KBM-7 (cell line): ENCODE results near the gene KDM1B.
"Not testable (repeated sequence)": the region's sequence is repeated elsewhere in the genome, so short reads cannot be mapped to it uniquely, and the experiment has no call there.

Source experiments
- DNase-seq: peaks from one replicate; pipeline ENCODE4 v3.0.0-alpha.2; 2015
- in situ Hi-C: fragments of 300-500 bp; cut with MboI; formaldehyde crosslinking; loops from 2 replicates; pipeline ENCODE4 v1.14.3; 2020; ENCODE audit warnings: low sequenced_read_pairs, low pct_unique_long_range_greater_than_20kb, mixed read lengths

The KDM1B gene

DNA sequence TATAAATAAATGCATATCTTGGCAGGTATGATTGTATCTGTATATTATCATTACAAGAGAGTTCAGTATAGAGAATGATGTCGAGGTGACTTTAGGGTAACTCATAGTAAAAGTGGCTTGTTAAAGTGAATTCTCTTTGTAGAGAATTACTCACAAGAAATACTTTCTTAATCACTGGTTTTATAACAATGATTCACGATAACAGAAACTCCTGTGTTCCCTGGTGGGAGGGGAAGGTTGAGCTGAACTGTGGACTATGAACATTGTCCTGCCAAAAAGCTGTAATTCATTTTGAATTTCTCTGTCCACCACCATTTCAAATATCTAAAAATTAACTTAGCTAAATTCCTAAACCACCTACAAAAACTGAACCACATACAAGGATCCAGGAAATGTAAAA lies 8.1 kb upstream of the KDM1B start:
- in situ Hi-C loops: no loop called here
- DNase-seq: no peak

DNA sequence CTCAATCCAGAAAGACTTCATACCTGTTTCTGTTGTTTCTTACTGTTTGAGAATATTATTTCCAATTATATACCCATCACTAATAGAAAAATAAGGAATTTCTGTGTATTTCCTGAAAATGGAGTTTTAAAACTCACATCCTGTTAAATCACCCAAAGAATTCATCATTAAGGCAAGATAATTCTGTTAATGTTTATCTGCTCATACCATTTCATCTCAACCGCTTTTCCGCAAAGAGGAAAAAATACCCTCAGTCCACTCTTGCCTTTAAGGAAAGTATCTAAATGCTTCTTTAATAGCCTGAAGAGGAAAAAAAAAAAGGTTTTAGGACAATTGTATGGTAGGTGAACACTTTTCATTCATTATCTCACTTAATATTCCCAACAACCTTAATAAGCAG lies 7.6 kb upstream of the KDM1B start:
- in situ Hi-C loops: no loop called here
- DNase-seq: no peak

DNA sequence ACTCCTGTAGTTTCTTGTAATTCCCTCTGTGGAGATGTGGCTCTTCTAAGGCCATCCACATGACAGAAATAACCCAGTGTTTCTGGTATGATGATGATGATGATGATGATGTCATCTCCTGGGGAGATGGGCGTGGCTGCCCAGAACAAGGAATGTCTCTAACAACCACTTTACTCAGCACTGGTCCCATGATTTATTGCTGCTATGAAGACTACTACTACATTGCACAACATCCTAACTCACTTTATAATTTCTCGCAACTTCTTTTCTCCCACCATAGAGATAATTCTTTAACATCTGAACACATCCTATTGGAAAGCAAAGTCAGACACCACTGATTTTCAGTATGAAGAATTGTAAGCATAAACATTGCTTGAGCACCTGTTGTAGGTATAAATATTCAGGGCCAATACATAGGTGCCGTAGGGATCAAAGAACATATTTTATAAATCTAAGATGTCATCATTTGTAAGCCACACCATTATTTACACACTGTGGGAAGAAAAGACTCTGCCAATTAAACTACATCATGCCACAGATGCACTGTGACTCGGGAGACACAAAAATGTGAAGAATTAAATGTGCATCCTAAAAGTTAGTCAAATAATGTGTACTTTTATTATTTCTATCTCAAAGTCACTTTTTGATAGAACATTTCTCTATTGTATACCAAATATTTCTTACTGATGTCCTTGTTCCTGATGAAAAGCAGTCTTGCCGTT lies 6.8 kb upstream of the KDM1B start:
- no peak for DNase-seq
- in situ Hi-C loops: no loop called here

DNA sequence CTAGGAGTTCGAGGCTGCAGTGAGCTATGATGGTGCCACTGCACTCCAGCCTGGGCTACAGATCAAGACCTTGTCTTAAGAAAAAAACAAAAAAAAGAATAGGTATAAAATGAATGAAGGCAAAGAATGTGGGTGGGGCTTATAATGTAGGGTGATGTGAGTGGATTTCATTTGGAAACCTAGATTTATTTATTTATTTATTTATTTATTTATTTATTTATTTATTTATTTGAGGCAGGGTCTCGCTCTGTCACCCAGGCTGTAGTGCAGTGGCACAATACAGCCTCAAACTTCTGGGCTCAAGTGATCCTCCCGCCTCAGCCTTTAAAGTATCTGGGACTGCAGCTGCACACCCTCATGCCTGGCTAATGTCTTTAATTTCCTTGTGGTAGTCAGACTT lies 3.8 kb upstream of the KDM1B start:
- in situ Hi-C loops, DNase-seq: not testable (repeated sequence)

DNA sequence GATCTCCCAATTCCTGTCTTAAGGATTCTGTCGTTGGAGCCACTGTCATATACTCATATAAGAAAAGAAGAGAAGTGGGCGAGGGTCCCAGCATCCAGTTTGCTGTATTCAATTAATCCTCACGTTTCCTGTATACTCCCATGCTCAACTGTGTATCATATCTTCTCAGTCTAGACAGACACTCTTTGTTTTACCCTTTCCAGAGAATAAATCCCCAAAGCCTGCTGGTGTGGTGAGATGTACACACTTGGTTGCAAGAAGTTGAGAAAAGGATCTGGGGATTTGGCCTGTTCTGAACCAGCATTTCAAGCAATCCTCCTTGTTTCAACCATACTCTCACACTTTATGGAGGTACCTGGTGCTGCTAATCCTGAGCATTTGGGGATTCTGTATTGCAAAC lies 3.4 kb upstream of the KDM1B start:
- in situ Hi-C loops: no loop called here
- DNase-seq: no peak

DNA sequence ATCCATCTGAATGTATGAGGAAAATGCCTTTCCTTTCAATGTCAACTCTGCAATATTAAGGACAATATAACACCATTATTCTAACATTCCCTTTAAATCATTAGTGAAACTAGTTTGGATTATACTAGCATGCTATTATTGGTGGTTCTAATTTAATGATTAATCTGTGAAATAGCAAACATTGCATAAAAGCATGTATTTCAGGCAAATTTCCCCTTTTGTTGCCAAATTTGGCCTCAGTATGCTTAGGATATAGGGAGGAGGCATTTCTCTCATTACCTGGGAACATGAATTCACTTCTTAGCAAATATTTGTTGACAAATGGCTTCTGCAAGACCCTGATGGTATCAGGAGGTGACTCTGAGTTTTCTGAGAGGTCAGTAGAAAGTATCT lies 1.9 kb upstream of the KDM1B start:
- DNase-seq: no peak
- in situ Hi-C loops: no loop called here

DNA sequence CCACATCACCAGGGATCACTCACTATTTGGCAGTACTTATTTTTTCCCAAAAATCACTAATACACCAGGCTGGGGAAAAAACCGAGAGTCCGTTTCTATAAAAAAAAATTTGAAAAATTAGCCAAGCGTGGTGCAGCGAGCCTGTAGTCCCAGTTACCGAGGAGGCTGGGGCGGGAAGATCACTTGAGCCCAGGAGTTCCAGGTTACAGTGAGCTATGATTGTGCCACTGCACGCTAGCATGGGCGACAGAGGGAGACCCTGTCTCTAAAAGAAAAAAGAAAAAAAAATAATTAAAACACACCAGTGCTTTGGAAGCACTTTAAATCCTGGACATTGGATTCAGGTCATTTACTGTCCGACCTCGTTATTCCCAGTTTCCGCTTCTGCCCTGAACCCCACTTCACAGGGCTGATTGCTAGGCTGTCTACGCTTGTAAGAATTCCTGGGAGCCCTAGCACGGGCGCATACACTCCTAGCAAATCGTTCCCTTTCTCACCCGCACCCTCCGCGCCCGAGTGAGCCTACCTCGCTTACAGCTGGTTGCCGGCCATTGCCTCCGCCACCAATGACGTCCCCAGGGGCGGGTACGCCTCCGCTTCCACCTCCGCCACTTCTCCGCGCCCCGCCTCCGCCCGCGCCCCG lies 594 bp upstream of the KDM1B start, which contains the start of gene TPMT:
Gene TPMT (minus strand): TSS at position 571 of the 643 bp plus-strand sequence. CDS start 5,950 bp downstream, outside the sequence.
- no peak for DNase-seq

DNA sequence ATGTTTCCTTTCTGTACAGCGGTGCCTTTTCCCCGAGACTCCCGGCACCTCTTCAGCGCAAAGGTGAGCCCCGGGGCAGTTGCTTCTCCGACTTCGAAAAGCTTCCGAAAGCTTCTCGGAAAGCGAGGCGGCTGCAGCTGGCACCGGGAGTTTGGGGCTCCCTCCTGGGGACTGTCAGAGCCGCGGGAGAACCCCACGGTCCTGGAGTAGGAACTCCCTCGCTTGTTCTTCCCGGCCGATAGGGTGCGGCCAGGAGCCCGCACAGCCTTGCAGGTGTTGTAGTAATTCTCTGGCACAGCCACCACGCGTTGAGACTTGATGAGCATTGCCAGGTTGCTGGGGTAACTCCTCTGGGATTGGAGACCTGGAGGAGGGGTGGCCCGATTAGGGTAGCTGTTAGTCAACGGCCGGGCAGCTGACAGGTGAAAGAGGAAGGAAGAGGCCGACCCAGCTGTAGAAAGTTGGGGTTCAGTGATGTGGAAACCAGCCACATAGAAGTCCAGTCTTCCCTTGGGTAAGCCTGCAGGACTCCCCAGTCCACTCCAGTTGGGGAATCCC lies 721 bp downstream of the KDM1B start:
- in situ Hi-C loops: no loop called here
- peak; percentile 83 for DNase-seq

More for the DNA sequence above, 594 bp upstream of the KDM1B start, which contains the start of gene TPMT:
- in situ Hi-C loops: no loop called here

DNA sequence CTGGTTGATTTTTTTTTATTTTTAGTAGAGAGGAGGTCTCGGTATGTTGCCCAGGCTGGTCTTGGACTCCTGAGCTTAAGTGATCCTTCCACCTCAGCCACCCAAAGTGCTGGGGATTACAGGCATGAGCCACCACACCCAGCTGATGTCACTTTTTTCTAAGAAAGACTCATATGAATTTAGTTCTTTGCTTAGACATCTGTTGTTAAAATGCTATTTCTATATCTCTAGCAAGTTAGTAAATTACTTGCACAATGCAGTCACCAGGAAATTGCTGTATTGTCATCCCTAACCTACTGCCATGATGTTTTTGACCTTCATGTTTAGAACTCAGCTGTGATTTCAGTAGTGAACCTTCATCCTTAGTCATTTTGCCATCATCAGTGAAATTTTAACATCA lies 5.7 kb downstream of the KDM1B start:
- DNase-seq: no peak
- in situ Hi-C loops: no loop called here

DNA sequence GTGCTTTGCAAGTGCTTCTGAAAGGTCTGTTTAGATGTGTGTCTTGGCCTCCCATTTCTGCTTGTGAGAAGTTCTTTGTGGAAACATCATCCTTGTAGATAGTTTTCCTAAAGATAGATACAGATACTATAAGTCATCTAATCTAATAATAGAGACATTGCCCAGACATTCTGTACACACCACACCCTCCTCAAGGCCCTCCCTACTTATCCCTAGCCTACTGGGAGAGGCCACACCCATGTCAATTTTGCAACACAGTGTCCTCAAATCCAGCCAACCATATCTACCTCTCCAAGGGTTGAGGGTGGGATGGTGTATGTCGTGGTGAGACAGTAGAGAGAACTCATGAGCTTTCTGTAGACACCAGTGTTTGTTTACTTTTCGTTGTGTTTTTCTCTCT lies 6.2 kb downstream of the KDM1B start:
- DNase-seq: no peak
- in situ Hi-C loops: no loop called here

DNA sequence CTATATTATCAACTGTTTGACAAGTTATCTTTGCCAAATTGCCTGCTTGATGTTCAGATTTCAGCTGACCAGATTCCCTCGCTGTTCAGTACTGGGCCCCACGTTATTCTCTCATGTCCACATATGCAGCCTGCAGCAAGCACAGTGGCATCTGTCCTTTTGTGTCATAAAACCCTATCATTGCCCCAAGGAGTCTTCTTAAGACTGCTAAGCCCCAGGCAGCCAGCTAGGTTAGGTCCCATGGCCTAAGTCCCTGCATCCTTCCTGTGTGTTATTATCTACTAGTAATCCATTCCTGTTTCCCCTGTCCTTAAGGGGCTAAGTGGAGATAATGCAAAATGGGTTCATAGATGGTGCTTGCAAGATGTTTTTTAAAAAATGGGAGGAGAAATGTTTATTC lies 7.2 kb downstream of the KDM1B start:
- in situ Hi-C loops: no loop called here
- no peak for DNase-seq

DNA sequence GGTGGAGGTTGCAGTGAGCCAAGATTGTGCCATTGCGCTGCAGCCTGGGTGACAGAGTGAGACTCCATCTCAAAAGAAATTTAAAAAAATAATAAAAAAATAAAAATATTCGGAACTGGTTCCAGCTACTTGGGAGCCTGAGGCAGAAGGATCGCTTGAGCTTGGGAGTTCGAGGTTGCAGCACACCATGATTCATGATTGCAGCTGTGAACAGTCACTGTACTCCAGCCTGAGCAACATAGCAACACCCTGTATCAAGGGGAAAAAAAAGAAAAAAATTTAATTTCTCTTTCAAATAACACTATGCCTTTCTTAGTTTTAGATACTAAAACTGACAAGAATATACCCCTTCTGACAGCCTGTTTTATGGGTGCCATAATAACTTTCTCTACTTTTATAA lies 10.5 kb downstream of the KDM1B start:
- in situ Hi-C loops: no loop called here
- DNase-seq: no peak

DNA sequence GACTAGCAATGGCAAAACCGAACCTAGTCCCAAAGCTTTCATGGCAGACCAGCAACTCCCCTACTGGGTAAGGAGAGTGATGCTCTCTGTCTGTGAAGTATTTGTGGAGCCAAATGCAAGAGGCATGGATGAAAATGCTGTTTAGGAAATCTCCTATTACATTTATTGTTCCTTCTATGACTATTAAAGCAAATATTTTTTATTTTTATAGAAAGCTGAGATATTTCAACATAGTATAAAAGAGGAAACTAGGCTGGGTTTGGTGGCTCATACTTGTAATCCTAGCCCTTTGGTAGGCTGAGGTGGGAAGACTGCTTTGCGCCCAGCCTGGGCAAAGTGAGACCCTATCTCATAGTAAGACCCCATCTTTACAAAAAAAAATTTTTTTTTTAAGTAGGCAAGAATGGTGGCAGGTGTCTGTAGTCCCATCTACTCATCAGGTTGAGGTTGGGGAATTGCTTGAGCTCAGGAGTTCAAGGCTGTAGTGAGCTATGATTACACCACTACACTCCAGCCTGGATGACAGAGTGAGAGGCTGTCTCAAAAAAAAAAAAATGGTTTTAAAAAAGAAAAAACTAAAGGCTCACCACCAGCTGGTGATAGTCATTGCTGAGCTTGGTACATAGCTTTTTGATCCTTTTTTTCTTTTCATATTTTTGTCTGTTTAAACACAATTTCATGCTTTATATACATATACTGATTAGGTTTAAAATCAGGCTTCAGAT lies 11.3 kb downstream of the KDM1B start:
- in situ Hi-C loops: no loop called here
- DNase-seq: no peak

DNA sequence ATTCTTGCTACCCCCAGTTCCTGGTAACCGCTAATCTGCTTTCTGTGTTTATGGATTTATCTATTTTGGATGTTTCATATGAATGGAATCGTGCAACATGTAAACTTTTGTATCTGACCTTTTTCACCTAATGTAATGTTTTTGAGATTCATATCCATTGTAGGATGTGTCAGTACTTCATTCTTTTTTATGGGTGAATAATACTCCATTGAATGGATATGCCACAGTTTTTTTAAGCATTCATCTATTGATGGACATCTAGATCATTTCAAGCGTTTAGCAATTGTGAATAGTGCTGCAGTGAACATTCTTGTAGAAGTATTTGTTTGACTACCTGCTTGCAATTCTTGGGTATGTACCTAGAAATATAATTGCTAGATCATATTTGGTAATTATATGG lies 13.0 kb downstream of the KDM1B start:
- in situ Hi-C loops: no loop called here
- no peak for DNase-seq

DNA sequence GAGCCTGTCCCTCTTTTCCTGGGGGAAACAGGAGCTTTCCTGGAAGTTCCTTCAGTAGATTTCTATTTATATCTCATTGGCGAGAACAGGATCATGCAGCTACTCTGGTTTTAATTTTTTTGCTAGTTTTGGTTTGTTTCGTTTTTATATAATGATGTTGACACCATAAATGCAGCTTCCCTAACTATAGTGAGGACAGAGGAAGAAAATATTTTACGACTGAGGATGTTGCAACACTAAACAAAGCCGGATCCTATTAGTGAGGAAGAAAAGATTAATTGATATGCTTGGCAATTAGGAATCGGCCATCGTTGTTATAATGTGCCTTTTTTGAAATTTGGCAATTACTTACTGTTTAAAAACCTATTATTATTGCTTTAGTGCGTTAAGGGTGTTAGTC lies 16.6 kb downstream of the KDM1B start:
- in situ Hi-C loops: no loop called here

DNA sequence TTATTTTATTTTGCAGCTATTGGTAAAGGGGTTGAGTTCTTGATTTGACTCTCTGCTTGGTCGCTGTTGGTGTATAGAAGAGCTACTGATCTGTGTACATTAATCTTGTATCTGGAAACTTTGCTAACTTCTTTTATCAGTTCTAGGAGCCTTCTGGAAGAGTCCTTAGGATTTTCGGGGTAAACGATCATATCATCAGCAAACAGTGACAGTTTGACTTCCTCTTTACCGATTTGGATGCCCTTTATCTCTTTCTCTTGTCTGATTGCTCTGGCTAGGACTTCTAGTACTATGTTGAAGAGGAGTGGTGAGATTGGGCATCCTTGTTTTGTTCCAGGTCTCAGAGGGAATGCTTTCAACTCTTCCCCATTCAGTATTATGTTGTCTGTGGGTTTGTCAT lies 21.0 kb downstream of the KDM1B start:
- in situ Hi-C loops, DNase-seq: not testable (repeated sequence)

More for the DNA sequence above, 16.6 kb downstream of the KDM1B start:
- DNase-seq: no peak

DNA sequence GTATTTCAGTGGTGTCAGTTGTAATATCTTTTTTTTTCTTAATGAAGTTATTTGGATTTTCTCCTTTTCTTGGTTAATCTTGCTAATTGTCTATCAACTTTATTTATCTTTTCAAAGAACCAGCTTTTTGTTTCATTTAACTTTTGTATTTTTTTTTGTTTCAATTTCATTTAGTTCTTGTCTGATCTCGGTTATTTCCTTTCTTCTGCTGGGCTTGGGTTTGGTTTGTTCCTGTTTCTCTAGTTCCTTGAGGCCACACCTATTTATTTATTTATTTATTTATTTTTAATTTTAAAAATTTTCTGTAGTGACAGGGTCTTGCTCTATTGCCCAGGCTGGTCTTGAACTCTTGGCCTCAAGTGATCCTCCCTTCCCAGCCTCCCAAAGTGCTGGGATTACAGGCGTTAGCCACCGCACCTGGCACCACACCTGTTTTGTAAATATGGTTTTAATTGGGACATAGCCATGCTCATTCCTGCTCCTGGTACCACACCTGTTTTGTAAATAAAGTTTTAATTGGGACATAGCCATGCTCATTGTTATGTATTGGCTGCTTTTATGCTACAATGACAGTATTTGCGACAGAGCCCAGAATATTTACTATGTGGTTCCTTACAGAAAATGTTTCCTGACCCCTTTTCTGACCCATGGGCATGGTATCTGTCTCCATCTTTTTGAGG lies 22.2 kb downstream of the KDM1B start:
- in situ Hi-C loops: no loop called here

DNA sequence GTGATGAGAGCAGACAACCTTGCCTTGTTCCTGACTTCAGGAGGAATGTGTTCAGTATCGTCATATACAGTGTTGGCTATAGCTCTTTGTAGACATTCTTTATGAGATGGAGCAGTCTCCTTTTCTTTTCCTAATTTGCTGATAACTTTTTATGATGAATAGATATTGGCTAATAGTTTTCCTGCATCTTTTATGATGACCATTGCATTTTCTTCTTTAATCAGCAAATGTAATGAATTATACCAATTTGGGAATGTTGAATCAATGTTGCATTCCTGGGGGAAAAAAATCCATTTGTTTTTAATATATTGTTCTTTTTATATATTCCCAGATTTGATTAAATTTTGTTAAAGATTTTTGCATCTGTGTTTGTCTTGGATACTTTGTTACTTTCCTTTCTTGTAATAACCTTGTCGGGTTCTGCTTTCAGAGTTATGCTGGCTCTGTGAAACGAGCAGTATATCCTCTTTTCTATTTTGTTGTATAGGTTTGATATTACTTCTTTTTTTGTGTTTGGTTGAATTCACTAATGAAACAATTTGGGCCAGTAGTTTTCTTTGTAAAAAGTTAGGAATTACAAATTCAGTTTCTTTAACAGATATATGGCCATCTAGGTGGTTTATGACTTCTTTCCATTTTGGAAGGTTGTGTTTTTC lies 23.9 kb downstream of the KDM1B start:
- DNase-seq: no peak
- in situ Hi-C loops: no loop called here

More for the DNA sequence above, 22.2 kb downstream of the KDM1B start:
- no peak for DNase-seq

DNA sequence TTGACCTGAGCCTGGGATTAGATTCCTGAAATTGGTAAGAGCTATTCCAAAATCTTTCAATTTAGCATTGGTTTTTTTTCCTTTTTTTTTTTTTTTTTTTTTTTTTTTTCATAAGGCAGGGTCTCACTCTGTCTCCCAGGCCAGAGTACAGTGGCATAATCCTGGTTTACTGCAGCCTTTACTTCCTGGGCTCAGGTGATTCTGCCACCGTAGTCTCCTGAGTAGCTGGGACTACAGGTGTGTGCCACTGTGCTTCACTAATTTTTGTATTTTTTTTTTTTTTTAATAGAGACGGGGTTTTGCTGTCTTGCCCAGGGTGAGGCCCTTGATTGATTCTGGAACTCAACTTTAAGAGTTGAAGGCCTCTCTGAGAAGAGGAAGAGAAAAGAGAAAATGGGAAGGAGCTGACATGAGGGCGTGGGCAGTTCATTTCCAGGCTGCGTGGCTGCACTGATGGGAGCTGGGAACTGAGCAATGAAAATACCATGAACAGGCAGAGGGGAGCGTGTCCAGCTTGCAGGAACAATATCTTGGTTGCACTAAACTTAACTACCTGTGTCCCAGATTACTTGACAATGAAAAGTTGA lies 24.6 kb downstream of the KDM1B start:
- DNase-seq: peak; percentile 65
- in situ Hi-C loops: no loop called here
